Measurements from ENCODE around the gene IER3. TPM values are rescaled to one million over a fixed set of nuclear protein-coding genes. Genes with fewer than 3 reads are reported as not detected.

The IER3 gene
- total RNA-seq, 2 experiments from 2014 or later: 10.0 to 62.7 TPM

Other genes starting within 250 kb of the IER3 start
- 10 to 100 TPM; 64.0 to 73.5 TPM for gene GNL1, start 188.1 kb downstream of the IER3 start, total RNA-seq
- gene PRR3, start 187.3 kb downstream of the IER3 start, total RNA-seq: 10 to 100 TPM; 19.5 to 23.6 TPM
- 10 to 100 TPM; 73.8 to 98.6 TPM for gene ABCF1, start 173.1 kb downstream of the IER3 start, total RNA-seq
- 100 to 1,000 TPM; 101 to 134 TPM for gene PPP1R10, start 127.3 kb downstream of the IER3 start, total RNA-seq
- 10 to 100 TPM; 48.2 to 65.7 TPM for gene MRPS18B, start 126.7 kb downstream of the IER3 start, total RNA-seq
- 1 to 10 TPM; 7.5 to 8.4 TPM for gene ATAT1, start 117.7 kb downstream of the IER3 start, total RNA-seq
- gene C6orf136, start 97.4 kb downstream of the IER3 start, total RNA-seq: 10 to 100 TPM; 32.5 to 33.9 TPM
- gene DHX16, start 71.5 kb downstream of the IER3 start, total RNA-seq: 10 to 100 TPM; 39.5 to 49.6 TPM
- 100 to 1,000 TPM; 257 to 293 TPM for gene PPP1R18, start 57.9 kb downstream of the IER3 start, total RNA-seq
- 10 to 100 TPM; 30.2 to 36.4 TPM for gene NRM, start 53.6 kb downstream of the IER3 start, total RNA-seq
- 10 to 100 TPM; 67.4 to 83.9 TPM for gene MDC1, start 27.3 kb downstream of the IER3 start, total RNA-seq
- 1,000 to 10,000 TPM; 1,499 to 1,522 TPM for gene TUBB, start 24.2 kb downstream of the IER3 start, total RNA-seq
- gene FLOT1, start 1.9 kb downstream of the IER3 start, total RNA-seq: 100 to 1,000 TPM; 165 to 184 TPM
- 1 to 10 TPM; 3.8 to 4.9 TPM for gene DDR1, start 140.0 kb upstream of the IER3 start, total RNA-seq
- gene GTF2H4, start 163.7 kb upstream of the IER3 start, total RNA-seq: 10 to 100 TPM; 30.0 to 34.9 TPM
- gene VARS2, start 169.7 kb upstream of the IER3 start, total RNA-seq: 10 to 100 TPM; 46.6 to 54.1 TPM
- not detected for gene SFTA2, start 187.6 kb upstream of the IER3 start, total RNA-seq
- gene MUCL3, start 196.4 kb upstream of the IER3 start, total RNA-seq: not detected
- gene MUC21, start 239.2 kb upstream of the IER3 start, total RNA-seq: not detected